Esophagus (tissue), 2 donors: ENCODE results near the gene ATG14. TPM values are rescaled to one million over a fixed set of nuclear protein-coding genes. Genes with fewer than 3 reads are reported as not detected.

Experiments
- H3K27ac ChIP-seq, 2 donors: one replicate each; pipeline ENCODE4 v1.5.1; 2013; ENCODE audit warnings: low read depth in 2 of 2, mild to moderate bottlenecking in 2 of 2, inconsistent platforms in 1 of 2, low read length in 1 of 2, moderate library complexity in 1 of 2
- H3K27me3 ChIP-seq, 2 donors: one replicate each; pipeline ENCODE4 v1.6.1; 2013; ENCODE audit warnings: low read length in 2 of 2, control low read depth in 1 of 2, mild to moderate bottlenecking in 1 of 2; ENCODE audit not compliant: insufficient read depth in 2 of 2, control insufficient read depth in 1 of 2
- H3K36me3 ChIP-seq, 2 donors: one replicate each; pipeline ENCODE4 v1.6.1; 2013; ENCODE audit warnings: low read length in 1 of 2; ENCODE audit not compliant: control insufficient read depth in 2 of 2, insufficient read depth in 2 of 2
- H3K4me1 ChIP-seq, 2 donors: one replicate each; pipeline ENCODE4 v1.6.1; 2013; ENCODE audit warnings: low read length in 1 of 2; ENCODE audit not compliant: control insufficient read depth in 2 of 2, insufficient read depth in 2 of 2
- H3K4me3 ChIP-seq, 2 donors: one replicate each; pipeline ENCODE4 v1.5.1; 2013; ENCODE audit warnings: low read length in 2 of 2, mild to moderate bottlenecking in 2 of 2, low read depth in 1 of 2, moderate library complexity in 1 of 2
- H3K9me3 ChIP-seq, 2 donors: one replicate each; pipeline ENCODE4 v1.6.1; 2013; ENCODE audit warnings: mild to moderate bottlenecking in 2 of 2, low read depth in 1 of 2, low read length in 1 of 2, moderate library complexity in 1 of 2; ENCODE audit not compliant: control insufficient read depth in 2 of 2, insufficient read depth in 1 of 2
- WGBS, 2 donors: extraction: QIAGEN DNeasy Blood & Tissue Kit; methylation state at CpG; one replicate each; pipeline ENCODE4 v1.1.7; 2013; 5-methylcytosine and 5-hydroxymethylcytosine counted together
- polyA plus RNA-seq, 2 donors: library from polyadenylated mRNA; stranded (reverse); fragments of 200-250 nt; gene quantifications; one replicate each; pipeline ENCODE4 v1.2.3, GENCODE V29; 2013
- donor health status: healthy with polysubstance abuse.
- donor health status: Bipolar disorder and iron deficiency.

The ATG14 gene
- polyA plus RNA-seq, 2 donors, result 4.2 to 5.8 TPM

- Histone ChIP-seq H3K4me1 (peaks cover 3 to 9% of the 10 kb centered on the region in 2 donors), H3K9me3 (no peaks in the 10 kb centered on the region), H3K27me3 (no peaks in the 10 kb centered on the region), H3K27ac (no peak overlapping the region), H3K36me3 (no peaks in the 10 kb centered on the region), H3K4me3 (no peak overlapping the region)
- 80 to 82% methylated on average over 3 of the region's 3 CpGs for WGBS, 2 donors
Measured at GRCh38 chr14:55336691-55337090, 74.9 kb downstream of the ATG14 start.

- no peaks in the 10 kb centered on the region for H3K9me3 ChIP-seq
- WGBS, 2 donors, result 34 to 47% methylated on average over 2 of the region's 2 CpGs
- no peaks in the 10 kb centered on the region for H3K36me3 ChIP-seq
- peak overlapping the region; percentile 22 to 36 for H3K27ac ChIP-seq
- no peak overlapping the region for H3K4me3 ChIP-seq
- peaks cover 3 to 9% of the 10 kb centered on the region in 2 donors for H3K4me1 ChIP-seq
- no peaks in the 10 kb centered on the region for H3K27me3 ChIP-seq
Measured at GRCh38 chr14:55336162-55336561, 75.5 kb downstream of the ATG14 start.

DNA sequence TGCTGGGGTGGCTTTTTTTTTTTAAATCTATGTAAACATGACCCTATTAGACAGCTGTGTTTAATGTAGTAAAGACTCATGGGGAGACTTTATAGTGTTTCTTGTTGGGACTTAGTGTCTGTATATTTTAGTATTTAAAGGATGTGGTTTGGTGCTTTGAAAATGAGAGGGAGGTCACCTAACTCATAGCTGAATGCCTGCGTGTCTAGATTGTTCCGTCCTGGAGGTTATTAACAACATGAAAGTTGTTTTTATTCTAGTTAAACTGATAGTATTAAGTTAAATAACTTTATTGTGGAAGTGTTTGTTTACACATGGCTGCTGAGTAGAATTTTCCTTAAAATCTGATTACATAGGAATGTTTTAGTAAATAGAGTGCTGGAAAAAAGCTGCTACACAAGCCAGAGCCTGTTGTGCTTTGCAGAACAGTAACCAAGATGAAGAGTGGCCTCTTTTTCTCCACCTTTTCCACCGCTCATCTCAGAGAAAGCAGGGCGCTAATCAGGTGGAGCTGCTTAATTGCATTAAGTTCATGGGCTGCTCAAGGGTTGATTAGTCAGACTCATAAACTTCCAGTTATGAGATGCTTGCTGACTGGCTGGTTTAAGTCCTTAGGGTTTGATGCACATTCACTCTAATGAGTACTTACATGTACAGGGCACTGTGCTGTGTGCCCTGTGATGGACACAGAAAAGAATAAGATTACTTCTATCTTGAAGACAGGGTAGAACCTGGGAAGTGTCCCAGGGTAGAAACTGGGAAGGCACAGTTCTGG, 77.7 kb downstream of the ATG14 start:
- no peak overlapping the region for H3K4me3 ChIP-seq
- H3K9me3 ChIP-seq, result no peaks in the 10 kb centered on the region
- H3K27me3 ChIP-seq, result no peaks in the 10 kb centered on the region
- H3K36me3 ChIP-seq, result no peaks in the 10 kb centered on the region
- peak overlapping the region; percentile 25 to 74 for H3K27ac ChIP-seq
- H3K4me1 ChIP-seq, result peaks cover 0 to 3% of the 10 kb centered on the region in 2 donors
- WGBS, 2 donors, result 38 to 54% methylated on average over 4 of the region's 4 CpGs

- Histone ChIP-seq H3K4me1 (peaks cover 0 to 3% of the 10 kb centered on the region in 2 donors), H3K4me3 (no peak overlapping the region)
Measured at GRCh38 chr14:55332654-55333570, 78.7 kb downstream of the ATG14 start.

DNA sequence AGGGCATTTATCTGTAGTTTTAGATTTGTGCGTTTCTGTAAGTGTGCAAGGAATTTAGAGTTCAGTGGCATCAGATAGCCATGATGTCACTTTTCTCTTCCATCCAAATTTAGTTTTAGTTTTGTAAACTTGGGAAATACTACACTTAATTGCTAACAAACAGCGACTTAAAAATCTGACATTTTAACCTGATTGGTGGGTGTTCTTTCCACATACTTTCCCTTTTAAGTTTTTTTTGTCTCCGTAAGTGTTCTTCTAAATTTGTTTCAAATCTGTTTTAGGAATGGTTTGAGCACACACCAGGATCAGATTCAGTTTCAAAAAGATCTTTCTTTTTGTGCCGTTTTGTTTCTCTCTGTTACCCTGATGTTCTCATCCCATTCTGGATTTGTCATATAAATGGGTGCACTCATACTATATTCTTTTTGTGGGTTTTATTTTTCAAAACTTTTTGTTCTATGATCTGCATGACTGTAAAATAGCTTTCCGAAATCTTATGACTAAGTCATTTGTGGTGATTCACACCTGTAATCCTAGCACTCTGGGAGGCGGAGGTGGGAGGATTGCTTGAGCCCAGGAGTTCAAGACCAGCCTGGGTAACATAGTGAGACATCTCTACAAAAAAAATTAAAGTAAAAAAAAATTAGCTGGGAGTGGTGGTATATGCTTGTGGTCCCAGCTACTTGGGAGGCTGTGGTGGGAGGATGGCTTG, 81.5 kb downstream of the ATG14 start:
- no peaks in the 10 kb centered on the region for H3K36me3 ChIP-seq
- H3K9me3 ChIP-seq, result no peaks in the 10 kb centered on the region
- H3K4me3 ChIP-seq, result no peak overlapping the region
- H3K27me3 ChIP-seq, result no peaks in the 10 kb centered on the region
- no peak overlapping the region for H3K27ac ChIP-seq
- 57 to 68% methylated on average over 6 of the region's 6 CpGs for WGBS, 2 donors
- H3K4me1 ChIP-seq, result peaks cover 0 to 2% of the 10 kb centered on the region in 2 donors

More at GRCh38 chr14:55332654-55333570, 78.7 kb downstream of the ATG14 start:
- H3K27ac ChIP-seq, result peak overlapping the region; percentile 42 to 59
- no peaks in the 10 kb centered on the region for H3K27me3 ChIP-seq
- 52 to 68% methylated on average over 7 of the region's 7 CpGs for WGBS, 2 donors
- H3K36me3 ChIP-seq, result no peaks in the 10 kb centered on the region
- H3K9me3 ChIP-seq, result no peaks in the 10 kb centered on the region

DNA sequence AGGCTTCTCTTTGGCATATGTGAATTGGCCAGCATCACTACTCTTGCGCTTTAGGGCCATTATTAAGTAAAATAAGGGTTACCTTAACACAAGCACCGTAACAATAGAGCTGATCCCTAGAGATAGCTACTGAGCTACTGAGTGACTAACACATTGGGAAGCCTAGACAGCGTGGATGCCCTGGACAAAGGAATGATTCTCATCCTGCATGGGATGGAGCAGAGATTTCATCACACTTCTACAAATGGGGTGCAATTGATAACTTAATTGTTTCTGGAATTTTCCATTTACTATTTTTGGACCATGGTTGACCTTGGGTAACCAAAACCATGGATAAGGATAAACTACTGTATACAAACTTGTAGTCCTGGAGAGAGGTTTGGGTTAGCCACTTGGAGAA, 83.3 kb downstream of the ATG14 start:
- no peaks in the 10 kb centered on the region for H3K27me3 ChIP-seq
- no peak overlapping the region for H3K27ac ChIP-seq
- no peaks in the 10 kb centered on the region for H3K36me3 ChIP-seq
- no peak overlapping the region for H3K4me3 ChIP-seq
- 86% methylated on average over 3 of the region's 3 CpGs for WGBS, 2 donors
- no peaks in the 10 kb centered on the region for H3K9me3 ChIP-seq
- H3K4me1 ChIP-seq, result no peaks in the 10 kb centered on the region

DNA sequence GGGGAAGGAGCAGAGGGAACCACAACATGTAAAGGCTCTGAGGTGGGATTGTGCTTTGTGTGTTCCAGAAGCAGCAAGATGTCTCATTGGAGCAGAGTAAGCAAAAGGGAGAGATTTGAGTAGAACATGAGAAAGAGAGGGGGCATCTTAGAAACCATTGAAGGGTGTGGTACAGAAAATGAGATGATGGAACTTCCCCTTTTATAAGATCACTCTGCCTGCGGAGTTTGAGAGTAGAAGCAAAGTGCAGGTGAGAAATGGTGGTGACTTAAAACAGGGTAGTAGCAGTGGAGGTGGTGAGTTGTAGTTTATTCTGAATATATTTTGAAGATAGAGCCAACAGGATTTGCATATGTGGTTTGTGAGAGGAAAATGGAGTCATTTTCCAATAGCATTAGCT, 84.5 kb downstream of the ATG14 start:
- no peaks in the 10 kb centered on the region for H3K4me1 ChIP-seq
- 85 to 95% methylated on average over 1 of the region's 1 CpG for WGBS, 2 donors
- no peak overlapping the region for H3K4me3 ChIP-seq
- H3K27ac ChIP-seq, result no peak overlapping the region
- no peaks in the 10 kb centered on the region for H3K27me3 ChIP-seq
- no peaks in the 10 kb centered on the region for H3K36me3 ChIP-seq
- no peaks in the 10 kb centered on the region for H3K9me3 ChIP-seq

DNA sequence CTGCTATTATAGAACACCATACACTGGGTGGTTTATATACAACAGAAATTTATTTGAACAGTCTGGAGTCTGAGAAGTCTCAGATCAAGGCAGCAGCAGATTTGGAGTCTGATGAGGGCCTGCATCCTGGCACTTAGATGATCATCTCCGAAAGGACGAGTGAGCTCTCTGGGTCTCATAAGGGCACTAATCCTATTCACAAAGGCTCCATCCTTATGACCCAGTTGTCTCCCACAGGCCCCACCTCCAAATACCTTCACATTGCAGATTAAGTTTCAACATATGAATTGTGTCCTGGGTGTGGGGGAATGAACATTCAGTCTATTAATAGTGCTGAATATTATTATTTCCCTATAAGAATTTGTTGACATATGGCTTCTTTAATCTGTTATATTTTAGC, 86.8 kb downstream of the ATG14 start:
- H3K4me3 ChIP-seq, result no peak overlapping the region
- H3K27ac ChIP-seq, result no peak overlapping the region
- no peaks in the 10 kb centered on the region for H3K27me3 ChIP-seq
- WGBS, 2 donors, result 94 to 100% methylated on average over 2 of the region's 2 CpGs
- H3K9me3 ChIP-seq, result no peaks in the 10 kb centered on the region
- no peaks in the 10 kb centered on the region for H3K4me1 ChIP-seq
- H3K36me3 ChIP-seq, result peaks cover 0 to 2% of the 10 kb centered on the region in 2 donors

DNA sequence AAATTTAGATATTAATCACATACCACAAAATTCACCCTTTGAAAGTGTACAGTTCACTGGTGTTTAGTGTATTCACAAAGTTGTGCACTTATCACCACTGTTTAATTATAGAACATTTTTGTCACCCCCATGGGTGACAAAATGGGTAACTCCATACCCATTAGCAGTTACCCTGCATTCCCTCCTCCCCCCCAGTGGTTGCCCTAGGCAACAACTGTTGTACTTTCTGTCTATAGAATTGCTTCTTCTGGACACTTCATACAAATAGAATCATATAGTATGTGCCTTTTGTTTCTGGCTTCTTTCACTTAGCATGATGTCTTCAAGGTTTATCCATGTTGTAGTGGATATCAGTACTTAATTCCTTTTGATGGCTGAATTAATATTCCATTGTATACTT, 87.7 kb downstream of the ATG14 start:
- H3K4me1 ChIP-seq, result no peaks in the 10 kb centered on the region
- H3K4me3 ChIP-seq, result no peak overlapping the region

More for the DNA sequence above, 87.7 kb downstream of the ATG14 start:
- no peaks in the 10 kb centered on the region for H3K9me3 ChIP-seq
- no peaks in the 10 kb centered on the region for H3K27me3 ChIP-seq
- peaks cover 0 to 2% of the 10 kb centered on the region in 2 donors for H3K36me3 ChIP-seq
- H3K27ac ChIP-seq, result no peak overlapping the region
